Measurements from ENCODE around the gene TM7SF3. TPM values are rescaled to one million over a fixed set of nuclear protein-coding genes. Genes with fewer than 3 reads are reported as not detected.
"Not testable (repeated sequence)": the region's sequence is repeated elsewhere in the genome, so short reads cannot be mapped to it uniquely, and the experiment has no call there.

Gene TM7SF3
- total and polyA plus RNA-seq, 2 experiments from 2014 or later = 51.8 to 55.8 TPM

GRCh38 chr12:26963413-26963812 is 50.8 kb downstream of the TM7SF3 start:
- peaks cover 38% of the 10 kb centered on the region for H3K36me3 ChIP-seq (ENCODE audit: low read depth)
- H3K4me1 ChIP-seq (ENCODE audit: insufficient read depth) = no peaks in the 10 kb centered on the region
- DNase-seq = peak; percentile 39
- 93 to 97% methylated on average over 1 of the region's 1 CpG for WGBS, 2 experiments (ENCODE audit: low coverage in 1 of 2, low lambda C conversion rate in 2 of 2, missing lambda C conversion rate in 2 of 2)
- no peaks in the 10 kb centered on the region; the same call in 1 of the 2 replicates for H3K9me2 ChIP-seq (ENCODE audit: insufficient read depth)
- H3K4me3 ChIP-seq = no peak overlapping the region
- in situ Hi-C loops (cut with MboI) = no loop called here
- no peaks in the 10 kb centered on the region for H3F3A ChIP-seq (ENCODE audit: insufficient read depth)
- no peak overlapping the region for H2AFZ ChIP-seq
- H3K79me2 ChIP-seq (ENCODE audit: insufficient read depth) = 0 out of 2 replicates have a peak, but pooled peaks cover 4% of the 10 kb centered on the region
- no peak overlapping the region for H3K4me2 ChIP-seq (ENCODE audit: unreplicated experiment)
- H3K27ac ChIP-seq = no peak overlapping the region
- H3K27me3 ChIP-seq (replicated peaks; ENCODE audit: insufficient read depth) = no peaks in the 10 kb centered on the region
- no peaks in the 10 kb centered on the region for H3K9me3 ChIP-seq (ENCODE audit: low read depth)
- no peaks in the 10 kb centered on the region for H4K20me1 ChIP-seq (ENCODE audit: insufficient read depth)
- H3K9ac ChIP-seq = no peak overlapping the region
- TF ChIP-seq EZH2phosphoT487 (IDR thresholded peaks at IDR 0.05; ENCODE audit: insufficient read depth, low read depth) (no peak), EZH2 (IDR thresholded peaks at IDR 0.05; ENCODE audit: insufficient read depth, poor library complexity, severe bottlenecking) (no peak)

- H3K4me2 ChIP-seq (ENCODE audit: unreplicated experiment) = no peak overlapping the region
- in situ Hi-C loops (cut with MboI) = no loop called here
- no peak overlapping the region for H3K9ac ChIP-seq
- no peak overlapping the region for H3K4me3 ChIP-seq
- no peaks in the 10 kb centered on the region for H3F3A ChIP-seq (ENCODE audit: insufficient read depth)
- no peaks in the 10 kb centered on the region for H4K20me1 ChIP-seq (ENCODE audit: insufficient read depth)
- no peak for DNase-seq
- no peak overlapping the region for H2AFZ ChIP-seq
- 92 to 97% methylated on average over 1 of the region's 1 CpG for WGBS, 2 experiments (ENCODE audit: low coverage in 1 of 2, low lambda C conversion rate in 2 of 2, missing lambda C conversion rate in 2 of 2)
- H3K9me3 ChIP-seq (ENCODE audit: low read depth) = no peaks in the 10 kb centered on the region
- H3K36me3 ChIP-seq (ENCODE audit: low read depth) = peaks cover 53% of the 10 kb centered on the region
- no peak overlapping the region for H3K27ac ChIP-seq
- TF ChIP-seq EZH2 (IDR thresholded peaks at IDR 0.05; ENCODE audit: insufficient read depth, poor library complexity, severe bottlenecking) = no peak
- TF ChIP-seq EZH2phosphoT487 (IDR thresholded peaks at IDR 0.05; ENCODE audit: insufficient read depth, low read depth) = no peak
- no peaks in the 10 kb centered on the region for H3K27me3 ChIP-seq (replicated peaks; ENCODE audit: insufficient read depth)
- H3K79me2 ChIP-seq (ENCODE audit: insufficient read depth) = peaks cover 14% of the 10 kb centered on the region
- no peaks in the 10 kb centered on the region; the same call in 1 of the 2 replicates for H3K9me2 ChIP-seq (ENCODE audit: insufficient read depth)
- no peaks in the 10 kb centered on the region for H3K4me1 ChIP-seq (ENCODE audit: insufficient read depth)
Measured at GRCh38 chr12:26961803-26962202, 52.4 kb downstream of the TM7SF3 start.

- peaks cover 55% of the 10 kb centered on the region for H3K36me3 ChIP-seq (ENCODE audit: low read depth)
Measured at GRCh38 chr12:26961391-26961790, 52.8 kb downstream of the TM7SF3 start.

GRCh38 chr12:26954027-26954426 is 60.2 kb downstream of the TM7SF3 start:
- Histone ChIP-seq H3F3A (ENCODE audit: insufficient read depth) (no peaks in the 10 kb centered on the region), H2AFZ (no peak overlapping the region), H3K27me3 (replicated peaks; ENCODE audit: insufficient read depth) (no peaks in the 10 kb centered on the region), H3K9me2 (ENCODE audit: insufficient read depth) (no peaks in the 10 kb centered on the region), H3K4me2 (ENCODE audit: unreplicated experiment) (no peak overlapping the region), H3K4me1 (ENCODE audit: insufficient read depth) (no peaks in the 10 kb centered on the region), H3K9me3 (ENCODE audit: low read depth) (no peaks in the 10 kb centered on the region), H4K20me1 (ENCODE audit: insufficient read depth) (peaks cover 14% of the 10 kb centered on the region), H3K27ac (no peak overlapping the region), H3K79me2 (ENCODE audit: insufficient read depth) (peaks cover 89% of the 10 kb centered on the region), H3K36me3 (ENCODE audit: low read depth) (peaks cover 29% of the 10 kb centered on the region), H3K4me3 (no peak overlapping the region), H3K9ac (no peak overlapping the region)
- DNase-seq = no peak
- TF ChIP-seq EZH2 (IDR thresholded peaks at IDR 0.05; ENCODE audit: insufficient read depth, poor library complexity, severe bottlenecking) (no peak), EZH2phosphoT487 (IDR thresholded peaks at IDR 0.05; ENCODE audit: insufficient read depth, low read depth) (no peak)
- in situ Hi-C loops (cut with MboI) = no loop called here
- WGBS, 2 experiments (ENCODE audit: low coverage in 1 of 2, low lambda C conversion rate in 2 of 2, missing lambda C conversion rate in 2 of 2) = 94 to 97% methylated on average over 4 of the region's 4 CpGs

More at GRCh38 chr12:26961391-26961790, 52.8 kb downstream of the TM7SF3 start:
- H3K9me2 ChIP-seq (ENCODE audit: insufficient read depth); H3K27ac ChIP-seq; H3F3A ChIP-seq (ENCODE audit: insufficient read depth); in situ Hi-C loops (cut with MboI); H3K9me3 ChIP-seq (ENCODE audit: low read depth); H3K4me2 ChIP-seq (ENCODE audit: unreplicated experiment); H2AFZ ChIP-seq; H3K4me1 ChIP-seq (ENCODE audit: insufficient read depth); H3K27me3 ChIP-seq (replicated peaks; ENCODE audit: insufficient read depth); H4K20me1 ChIP-seq (ENCODE audit: insufficient read depth); H3K4me3 ChIP-seq; H3K9ac ChIP-seq; DNase-seq: not testable (repeated sequence)
- peaks cover 18% of the 10 kb centered on the region for H3K79me2 ChIP-seq (ENCODE audit: insufficient read depth)
- 98 to 99% methylated on average over 7 of the region's 7 CpGs for WGBS, 2 experiments (ENCODE audit: low coverage in 1 of 2, low lambda C conversion rate in 2 of 2, missing lambda C conversion rate in 2 of 2)

- Histone ChIP-seq H3K4me2 (ENCODE audit: unreplicated experiment) (no peak overlapping the region), H3K4me1 (ENCODE audit: insufficient read depth) (no peaks in the 10 kb centered on the region), H2AFZ (no peak overlapping the region), H3K79me2 (ENCODE audit: insufficient read depth) (peaks cover 92% of the 10 kb centered on the region), H3K36me3 (ENCODE audit: low read depth) (peaks cover 24% of the 10 kb centered on the region), H3K27me3 (replicated peaks; ENCODE audit: insufficient read depth) (no peaks in the 10 kb centered on the region), H3K9me3 (ENCODE audit: low read depth) (no peaks in the 10 kb centered on the region), H3K27ac (no peak overlapping the region), H3F3A (ENCODE audit: insufficient read depth) (no peaks in the 10 kb centered on the region), H3K9ac (no peak overlapping the region), H3K4me3 (no peak overlapping the region), H3K9me2 (ENCODE audit: insufficient read depth) (no peaks in the 10 kb centered on the region), H4K20me1 (ENCODE audit: insufficient read depth) (peaks cover 14% of the 10 kb centered on the region)
- peak; percentile 24 for DNase-seq
- 84 to 95% methylated on average over 1 of the region's 1 CpG for WGBS, 2 experiments (ENCODE audit: low coverage in 1 of 2, low lambda C conversion rate in 2 of 2, missing lambda C conversion rate in 2 of 2)
- TF ChIP-seq EZH2phosphoT487 (IDR thresholded peaks at IDR 0.05; ENCODE audit: insufficient read depth, low read depth) (no peak), EZH2 (IDR thresholded peaks at IDR 0.05; ENCODE audit: insufficient read depth, poor library complexity, severe bottlenecking) (no peak)
- in situ Hi-C loops (cut with MboI) = no loop called here
Measured at GRCh38 chr12:26953447-26953846, 60.7 kb downstream of the TM7SF3 start.

Data from GM23248 (cell line).